GM13977 (cell line): ENCODE data around the gene SNX4.

Experiments
- DNase-seq: peaks from one replicate; pipeline ENCODE4 v3.0.0; 2012; ENCODE audit warnings: low spot score
- in situ Hi-C: fragments of 300-500 bp; cut with MboI; formaldehyde crosslinking; loops from one replicate; pipeline ENCODE4 v1.12.0; 2022; ENCODE audit warnings: low sequenced_read_pairs, low pct_unique_long_range_greater_than_20kb, mixed read lengths, inconsistent platforms; ENCODE audit not compliant: unreplicated experiment
- TF ChIP-seq, protein P1 (sequence below): IDR thresholded peaks from 2 replicates; pipeline ENCODE4 v1.5.1; 2012; ENCODE audit warnings: mild to moderate bottlenecking, control low read depth; ENCODE audit not compliant: insufficient read depth; ENCODE audit errors: extremely low read depth, missing control alignments

SNX4 gene

DNA sequence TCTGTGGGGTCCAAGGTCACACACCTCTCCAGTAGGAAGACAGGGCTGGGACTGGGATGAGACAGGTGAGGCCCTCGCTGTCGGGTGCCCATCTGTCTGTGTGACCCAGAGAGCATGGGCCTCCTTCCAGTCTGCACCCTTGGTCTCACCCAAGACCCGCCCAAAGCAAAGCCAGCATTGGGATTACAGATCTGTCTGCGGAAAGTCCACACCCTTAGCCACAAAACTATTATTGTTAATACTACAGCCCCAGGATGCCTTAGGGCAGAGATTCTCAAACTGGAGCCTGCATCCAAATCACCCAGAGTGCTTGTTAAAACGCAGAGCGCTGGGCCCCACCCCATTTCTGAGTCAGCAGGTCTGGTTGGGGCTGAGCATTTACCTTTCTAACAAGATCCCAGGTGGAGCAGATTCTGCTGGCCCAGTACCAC lies 86.4 kb downstream of the SNX4 start:
- TF ChIP-seq, protein P1, sequence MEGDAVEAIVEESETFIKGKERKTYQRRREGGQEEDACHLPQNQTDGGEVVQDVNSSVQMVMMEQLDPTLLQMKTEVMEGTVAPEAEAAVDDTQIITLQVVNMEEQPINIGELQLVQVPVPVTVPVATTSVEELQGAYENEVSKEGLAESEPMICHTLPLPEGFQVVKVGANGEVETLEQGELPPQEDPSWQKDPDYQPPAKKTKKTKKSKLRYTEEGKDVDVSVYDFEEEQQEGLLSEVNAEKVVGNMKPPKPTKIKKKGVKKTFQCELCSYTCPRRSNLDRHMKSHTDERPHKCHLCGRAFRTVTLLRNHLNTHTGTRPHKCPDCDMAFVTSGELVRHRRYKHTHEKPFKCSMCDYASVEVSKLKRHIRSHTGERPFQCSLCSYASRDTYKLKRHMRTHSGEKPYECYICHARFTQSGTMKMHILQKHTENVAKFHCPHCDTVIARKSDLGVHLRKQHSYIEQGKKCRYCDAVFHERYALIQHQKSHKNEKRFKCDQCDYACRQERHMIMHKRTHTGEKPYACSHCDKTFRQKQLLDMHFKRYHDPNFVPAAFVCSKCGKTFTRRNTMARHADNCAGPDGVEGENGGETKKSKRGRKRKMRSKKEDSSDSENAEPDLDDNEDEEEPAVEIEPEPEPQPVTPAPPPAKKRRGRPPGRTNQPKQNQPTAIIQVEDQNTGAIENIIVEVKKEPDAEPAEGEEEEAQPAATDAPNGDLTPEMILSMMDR = no peak
- in situ Hi-C loops = loop anchor here (25.0 kb wide), 2 partner anchors 496 to 671 kb away; partner anchors contain the start of gene MUC13
- DNase-seq = no peak

DNA sequence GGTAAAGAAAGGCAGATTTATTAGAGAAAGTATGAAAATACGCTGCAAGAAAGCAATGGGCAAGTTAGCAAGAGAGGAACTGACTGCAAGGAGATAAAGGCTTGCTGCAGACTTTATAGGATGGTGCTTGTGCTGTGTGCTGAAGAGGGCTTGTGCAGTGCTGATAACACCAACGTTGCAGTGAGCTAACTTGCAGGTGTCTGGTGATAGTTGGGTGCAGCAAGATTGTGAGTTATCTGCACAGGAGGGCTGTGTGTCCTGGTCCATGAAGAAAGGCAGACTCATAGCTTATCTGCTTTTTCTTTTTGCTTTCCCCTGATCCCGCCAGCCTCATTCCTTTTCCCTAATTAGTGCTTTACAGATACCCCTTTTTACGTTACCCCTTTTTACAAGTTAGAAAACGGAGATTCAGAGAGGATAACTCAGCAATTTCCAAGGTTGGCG lies 86.9 kb downstream of the SNX4 start:
- TF ChIP-seq, protein P1 = no peak
- DNase-seq = no peak
- in situ Hi-C loops = loop anchor here (25.0 kb wide), 2 partner anchors 496 to 671 kb away; partner anchors contain the start of gene MUC13

GRCh38 chr3:125431912-125432790 lies 87.9 kb downstream of the SNX4 start:
- DNase-seq = no peak
- TF ChIP-seq, protein P1 = no peak
- in situ Hi-C loops = loop anchor here (25.0 kb wide), 2 partner anchors 495 to 670 kb away; partner anchors contain the start of gene MUC13

DNA sequence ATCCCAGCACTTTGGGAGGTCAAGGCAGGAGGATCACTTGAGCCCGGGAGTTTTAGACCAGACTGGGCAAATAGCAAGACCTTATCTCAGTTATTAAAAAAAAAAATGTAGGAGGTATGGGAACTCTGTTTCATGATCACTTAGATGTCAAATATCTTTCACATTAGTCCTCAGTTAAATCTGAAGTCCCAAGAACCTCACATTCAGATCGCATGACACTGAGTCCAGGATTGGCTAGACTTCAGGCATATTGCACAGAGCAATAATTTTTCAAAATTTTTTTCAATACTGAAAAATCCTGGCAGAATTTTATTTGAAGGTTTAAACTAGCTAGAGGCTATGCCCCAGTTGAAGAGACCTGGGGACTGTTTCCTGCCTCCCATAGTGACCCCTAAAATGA lies 88.6 kb downstream of the SNX4 start:
- in situ Hi-C loops = loop anchor here (25.0 kb wide), 2 partner anchors 494 to 669 kb away; partner anchors contain the start of gene MUC13
- DNase-seq = no peak
- TF ChIP-seq, protein P1 = no peak

DNA sequence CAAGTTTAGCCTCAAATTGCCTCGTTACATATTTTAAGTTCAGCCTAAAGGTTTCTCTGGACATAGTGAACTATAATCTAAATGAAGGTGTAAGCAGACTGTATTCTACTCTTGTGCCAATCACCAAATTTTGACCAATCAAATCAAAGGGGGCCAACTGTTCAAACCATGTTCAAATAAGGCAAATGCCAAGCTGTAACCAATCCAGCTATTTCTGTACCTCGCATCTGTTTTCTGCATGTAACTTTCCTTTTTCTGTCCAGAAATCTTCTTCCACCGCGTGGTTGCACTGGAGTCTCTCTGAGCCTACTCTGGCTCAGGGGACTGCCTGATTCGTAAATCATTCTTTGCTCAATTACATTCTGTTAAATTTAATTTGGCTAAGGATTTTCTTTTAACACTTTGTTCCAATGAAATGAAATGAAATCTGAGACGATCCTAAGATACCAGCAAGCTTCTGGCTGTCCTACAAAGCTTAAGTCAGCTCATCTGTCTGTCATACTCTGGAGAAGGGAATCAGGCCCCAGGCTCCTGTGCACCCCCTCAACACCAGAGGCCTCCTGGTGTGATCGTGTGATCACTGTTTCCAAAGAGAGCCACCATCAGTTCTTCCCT lies 91.7 kb downstream of the SNX4 start:
- DNase-seq = no peak
- in situ Hi-C loops = loop anchor here (25.0 kb wide), 2 partner anchors 491 to 666 kb away; partner anchors contain the start of gene MUC13
- TF ChIP-seq, protein P1 = no peak

GRCh38 chr3:125418306-125418705 lies 101.7 kb downstream of the SNX4 start:
- in situ Hi-C loops = no loop called here
- TF ChIP-seq, protein P1 = no peak
- no peak for DNase-seq
